ENCODE data around the gene ZBTB24.

The ZBTB24 gene

DNA sequence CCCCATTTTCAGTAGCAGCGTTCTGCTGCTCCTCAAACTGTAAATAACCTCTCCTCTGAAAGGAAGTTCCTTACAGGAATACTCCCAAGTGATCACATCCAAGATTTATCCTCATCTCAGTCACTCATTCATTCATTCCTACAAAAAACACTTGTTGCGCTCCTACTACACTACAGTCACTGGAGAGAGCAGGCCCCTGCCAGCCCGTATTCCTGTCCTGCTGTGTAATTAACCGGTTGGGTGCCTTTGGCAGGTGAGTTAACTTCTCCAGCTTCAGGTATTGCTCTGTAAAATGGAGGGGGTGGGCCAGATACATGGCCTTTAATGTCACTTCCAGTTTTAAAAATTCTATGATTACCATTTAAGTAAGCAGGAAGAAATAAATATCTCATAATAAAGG, 15.0 kb upstream of the ZBTB24 start:
- DNase-seq, result no peak

DNA sequence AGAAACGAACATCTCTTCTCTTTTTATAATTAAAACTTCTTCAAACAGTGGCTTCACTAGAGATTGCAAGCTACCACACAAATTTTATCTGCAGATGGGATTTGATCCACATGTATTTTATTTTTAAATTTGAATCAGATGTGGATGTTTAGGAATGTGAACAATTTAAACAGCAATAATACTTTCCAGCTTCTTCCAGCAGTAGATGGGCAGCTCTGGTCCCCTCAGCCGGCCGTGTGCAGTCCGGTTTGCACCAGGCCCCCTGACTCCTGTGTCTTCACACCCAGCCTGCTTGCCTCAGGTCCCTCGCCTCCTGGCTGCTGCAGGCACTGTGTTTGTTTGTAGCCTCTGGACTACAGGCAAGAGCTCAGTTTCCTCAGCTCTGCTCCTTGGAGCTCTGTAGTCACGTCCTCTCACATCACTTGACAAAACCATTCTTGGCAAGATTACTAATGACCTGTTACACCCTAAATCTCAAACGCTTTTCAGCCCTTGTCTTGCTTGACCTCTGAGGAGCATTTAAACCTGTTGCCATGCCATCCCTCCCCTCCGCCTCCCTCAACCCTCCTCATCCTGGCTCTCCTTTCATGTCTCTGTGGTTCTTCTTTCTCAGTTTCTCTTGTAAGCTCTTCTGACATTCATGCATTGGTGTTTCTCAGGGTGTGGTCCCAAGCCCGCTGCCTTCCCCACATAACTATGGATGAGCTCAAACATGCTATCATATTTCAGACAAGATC, 13.2 kb upstream of the ZBTB24 start:
- DNase-seq, result no peak

DNA sequence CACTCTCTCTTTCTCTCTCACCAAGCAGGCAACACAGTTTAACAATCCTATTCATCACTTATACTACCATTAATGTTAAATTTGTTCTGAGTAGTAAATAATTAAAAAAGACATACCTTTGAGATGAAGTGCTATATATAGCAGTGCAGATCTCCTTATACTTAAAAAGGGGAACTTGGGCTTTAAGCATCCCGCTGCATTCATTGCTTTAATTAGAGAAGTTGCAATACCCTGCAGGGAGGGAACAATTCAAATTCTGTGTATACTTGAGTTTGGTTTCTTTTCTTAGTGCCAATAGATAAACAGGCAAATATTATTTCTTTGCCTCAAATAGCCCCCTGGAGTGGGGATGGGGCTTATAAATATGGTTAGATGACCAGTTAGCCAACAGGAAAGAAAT, 10.8 kb upstream of the ZBTB24 start:
- DNase-seq, result no peak

DNA sequence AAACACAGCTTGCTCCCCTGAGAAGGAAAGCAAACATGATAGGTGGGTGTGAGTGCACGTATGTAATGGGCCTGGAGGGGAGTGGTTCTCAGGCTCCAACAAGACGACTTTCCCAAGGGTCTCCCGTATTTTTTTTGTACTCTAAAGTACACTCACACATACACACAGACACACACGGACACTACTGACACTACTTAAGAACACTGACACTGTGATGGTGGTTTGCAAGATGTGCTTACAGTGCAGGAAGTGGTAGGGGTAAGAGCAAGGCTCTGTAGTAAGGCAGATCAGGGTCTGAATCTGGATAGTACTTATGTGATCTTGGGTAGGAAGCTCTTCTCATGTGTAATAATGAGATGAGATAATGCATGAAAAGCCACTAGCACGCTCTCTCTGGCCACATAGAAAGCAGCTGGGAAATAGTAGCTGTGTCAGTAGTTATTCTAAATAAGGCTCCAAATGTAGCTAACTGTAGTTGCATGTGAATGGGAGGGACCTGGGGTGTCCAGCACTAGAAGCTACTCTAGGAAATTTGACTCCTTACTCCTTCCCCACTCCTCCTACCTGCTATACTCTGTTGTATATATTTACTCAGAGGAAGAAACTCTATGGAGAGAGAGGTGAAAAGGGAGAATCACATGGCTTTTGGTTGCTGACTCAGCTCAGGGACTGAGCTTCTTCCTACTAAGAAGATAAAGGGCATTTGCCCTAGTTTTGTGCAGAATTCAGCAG, 8.4 kb upstream of the ZBTB24 start:
- DNase-seq, result no peak

DNA sequence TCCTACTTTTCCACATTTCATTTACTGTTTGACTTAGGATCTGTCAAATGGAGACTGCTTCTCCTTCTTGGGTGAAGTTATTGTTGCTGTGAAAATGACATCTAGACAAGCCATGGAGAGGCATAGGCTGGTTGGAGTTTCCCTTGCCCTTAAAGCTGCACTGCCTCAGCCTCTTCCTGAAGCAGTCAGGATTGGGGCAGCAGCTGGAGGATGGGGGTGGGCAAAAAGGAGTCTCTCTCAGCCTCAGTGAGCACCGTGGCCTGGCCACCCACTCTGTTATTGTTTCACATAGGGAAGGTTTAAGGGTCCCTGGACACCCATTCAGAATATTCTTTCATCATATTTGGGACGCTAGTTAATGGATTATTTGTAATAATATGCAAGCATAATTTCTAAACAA, 7.7 kb upstream of the ZBTB24 start:
- DNase-seq, result no peak

DNA sequence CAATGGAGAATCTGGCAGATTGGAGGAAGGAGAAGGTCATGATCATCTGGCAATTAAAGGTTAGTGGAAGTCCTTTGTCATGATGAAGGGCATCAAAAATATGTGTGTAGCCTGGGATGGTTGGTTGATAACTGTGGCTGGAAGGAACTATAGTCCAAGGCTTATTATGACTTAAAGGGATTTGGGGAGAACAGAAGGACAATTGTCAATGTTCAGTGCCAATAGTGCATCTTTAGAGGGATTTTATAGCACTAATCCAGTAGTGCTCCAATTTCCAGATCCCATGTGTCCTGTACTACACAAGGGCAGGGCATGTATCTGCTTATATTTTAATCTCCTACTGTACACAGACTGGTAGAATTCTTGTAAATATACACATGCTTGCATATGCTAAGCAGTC, 5.0 kb upstream of the ZBTB24 start:
- no peak for DNase-seq

DNA sequence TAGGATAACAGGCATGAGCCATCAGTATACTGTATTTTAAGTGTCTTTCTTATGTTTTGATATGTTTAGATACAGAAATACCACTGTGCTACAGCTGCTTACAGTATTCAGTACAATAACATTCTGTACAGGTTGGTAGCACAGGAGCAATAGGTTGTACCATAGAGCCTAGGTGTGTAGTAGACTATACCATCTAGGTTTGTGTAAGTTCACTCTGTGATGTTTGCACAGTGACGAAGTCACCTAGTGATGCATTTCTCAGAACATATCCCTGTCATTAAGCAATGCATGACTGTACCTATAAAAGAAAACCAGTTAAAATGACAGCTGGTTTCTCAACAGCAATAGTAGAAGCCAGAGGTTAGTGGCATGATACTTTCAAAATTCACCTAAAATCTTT, 3.0 kb upstream of the ZBTB24 start:
- DNase-seq, result no peak

DNA sequence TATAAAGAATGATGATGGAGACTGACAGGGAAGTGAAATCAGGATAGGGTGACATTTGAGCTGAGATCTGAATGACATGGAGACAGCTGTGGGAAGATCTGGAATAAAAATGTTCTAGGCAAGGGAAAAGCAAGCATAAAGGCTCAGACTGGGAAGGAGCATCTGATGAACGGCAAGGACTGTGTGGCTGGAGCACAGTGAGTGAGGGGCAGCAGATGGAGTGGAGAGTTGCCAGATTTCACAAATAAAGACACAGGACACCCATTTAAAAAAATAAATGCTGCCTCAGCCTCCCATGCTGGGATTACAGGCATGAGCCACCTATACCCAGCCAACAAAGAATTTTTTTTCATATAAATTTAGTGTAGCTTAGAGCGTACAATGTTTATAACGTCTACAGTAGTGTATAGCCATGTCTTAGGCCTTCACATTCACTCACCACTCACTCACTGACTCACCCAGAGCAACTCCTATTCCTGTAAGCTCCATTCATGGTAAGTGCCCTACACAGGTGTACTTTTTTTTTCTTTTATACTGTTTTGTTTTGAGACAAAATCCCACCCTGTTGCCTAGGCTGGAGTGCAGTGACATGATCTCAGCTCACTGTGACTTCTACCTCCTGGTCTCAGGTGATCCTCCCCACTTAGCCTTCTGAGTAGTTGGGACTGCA, 2.4 kb upstream of the ZBTB24 start:
- no peak for DNase-seq

DNA sequence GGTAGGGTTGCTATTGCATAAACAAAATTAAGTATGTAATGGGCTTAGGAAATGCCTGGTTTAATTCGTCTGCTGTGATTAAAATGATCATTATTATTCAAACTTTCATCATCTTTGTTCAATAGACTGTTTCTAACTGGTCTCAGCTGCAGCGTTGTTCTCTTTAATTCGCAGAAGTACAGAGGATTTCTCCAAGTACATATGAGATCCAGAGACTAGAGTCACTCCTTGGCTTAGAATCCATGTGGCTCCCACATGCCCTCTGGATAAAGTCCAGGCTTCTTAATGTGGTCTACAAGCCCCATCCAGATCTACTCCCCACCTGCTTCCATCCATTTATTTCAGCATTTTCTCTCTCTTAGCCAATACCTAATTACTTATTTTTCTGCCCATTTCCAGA, 1.1 kb upstream of the ZBTB24 start:
- DNase-seq, result no peak

DNA sequence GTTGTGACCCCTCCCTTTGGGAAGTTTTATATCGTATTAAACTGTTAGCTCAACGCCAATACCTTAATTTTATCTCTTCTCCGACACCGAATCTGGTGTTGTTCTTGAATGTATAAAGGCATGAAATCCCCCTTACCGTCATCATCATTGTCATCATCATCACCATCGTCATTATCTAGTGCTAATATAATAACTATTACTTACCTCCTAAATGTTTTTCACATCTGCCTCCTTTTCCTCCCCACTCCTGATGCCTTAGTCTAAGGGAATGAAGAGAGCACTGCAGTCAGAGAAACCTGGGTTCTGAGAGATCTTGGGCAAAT, 677 bp upstream of the ZBTB24 start:
- no peak for DNase-seq

DNA sequence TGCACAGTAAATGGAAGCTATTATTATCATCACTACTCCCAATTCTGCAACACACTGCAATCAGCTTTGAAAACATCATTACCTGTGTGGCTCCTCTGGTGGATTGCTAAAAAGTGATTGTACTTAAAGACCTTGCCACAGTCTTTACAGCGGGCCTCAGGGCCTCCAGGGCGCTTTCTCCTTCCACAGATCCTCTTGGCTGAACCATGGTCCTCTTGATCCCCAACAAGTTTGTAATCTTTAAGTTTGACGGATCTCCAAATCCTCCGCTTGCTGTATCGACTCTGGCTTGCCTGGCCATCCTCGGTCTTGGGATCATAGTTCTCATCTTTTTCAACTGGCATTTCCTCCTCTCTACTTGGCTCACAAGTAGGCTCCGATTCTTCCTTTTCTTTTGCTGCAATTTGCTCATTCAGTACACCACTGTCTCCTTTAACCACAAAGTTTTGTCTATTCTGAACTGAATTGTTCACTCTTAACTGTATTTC, 2.0 kb downstream of the ZBTB24 start:
- no peak for DNase-seq

DNA sequence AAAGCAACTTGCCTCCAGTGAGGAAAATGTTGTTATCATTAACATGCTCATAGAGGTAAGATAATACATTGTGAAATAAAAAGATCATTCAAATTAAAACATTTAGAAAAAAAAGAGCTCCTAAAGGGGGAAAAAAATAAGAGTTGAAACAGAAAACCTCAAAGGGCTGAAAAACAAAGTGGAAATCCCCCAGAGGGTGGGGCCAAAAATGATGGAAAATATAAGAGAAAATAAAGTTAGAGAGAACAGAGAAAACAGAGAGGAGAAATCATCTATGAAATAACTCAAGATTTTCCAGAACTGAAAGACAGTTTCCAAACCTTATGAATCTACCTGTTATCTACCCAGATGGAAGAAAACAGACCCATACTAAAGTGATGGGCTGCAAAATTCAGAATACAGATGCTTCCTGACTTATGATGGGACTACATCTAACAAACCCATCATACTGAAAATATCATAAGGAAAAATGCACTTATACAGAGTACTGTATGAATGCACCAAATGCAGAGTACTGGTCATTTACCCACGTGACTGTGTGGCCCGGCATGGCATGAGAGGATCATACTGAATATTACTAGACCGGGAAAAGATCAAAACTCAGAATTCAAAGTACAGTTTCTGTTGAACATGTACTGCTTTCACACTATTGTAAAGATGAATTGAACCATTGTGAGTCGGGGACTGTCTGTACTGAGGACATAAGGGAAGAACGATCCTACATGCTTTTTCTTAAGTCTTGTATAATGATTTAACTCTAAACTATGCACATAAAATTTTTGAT, 4.0 kb downstream of the ZBTB24 start:
- no peak for DNase-seq

DNA sequence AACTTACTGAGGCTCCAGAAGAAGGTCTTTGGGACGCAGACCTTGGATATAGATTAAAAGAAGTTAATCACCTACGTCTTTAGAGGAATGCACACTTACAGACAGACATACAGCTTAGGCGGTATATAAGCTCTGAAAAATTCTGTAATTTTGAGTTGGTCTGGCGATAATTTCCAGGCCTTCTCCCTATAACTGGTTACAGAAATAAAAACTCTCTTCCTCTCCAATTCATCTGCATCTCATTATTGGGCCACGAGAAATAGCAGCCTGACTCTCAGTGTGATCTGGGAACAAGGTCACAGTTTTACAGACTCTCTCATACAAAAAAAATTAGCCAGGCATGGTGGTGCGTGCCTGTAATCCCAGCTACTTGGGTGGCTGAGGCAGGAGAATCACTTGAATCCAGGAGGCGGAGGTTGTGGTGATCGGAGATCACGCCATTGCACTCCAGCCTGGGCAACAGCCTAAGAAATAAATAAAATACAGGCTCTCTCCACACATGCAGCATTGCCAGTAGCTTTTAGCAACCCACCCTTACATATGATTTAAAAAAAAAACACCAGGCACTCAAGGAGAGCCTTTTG, 4.7 kb downstream of the ZBTB24 start:
- DNase-seq, result no peak

DNA sequence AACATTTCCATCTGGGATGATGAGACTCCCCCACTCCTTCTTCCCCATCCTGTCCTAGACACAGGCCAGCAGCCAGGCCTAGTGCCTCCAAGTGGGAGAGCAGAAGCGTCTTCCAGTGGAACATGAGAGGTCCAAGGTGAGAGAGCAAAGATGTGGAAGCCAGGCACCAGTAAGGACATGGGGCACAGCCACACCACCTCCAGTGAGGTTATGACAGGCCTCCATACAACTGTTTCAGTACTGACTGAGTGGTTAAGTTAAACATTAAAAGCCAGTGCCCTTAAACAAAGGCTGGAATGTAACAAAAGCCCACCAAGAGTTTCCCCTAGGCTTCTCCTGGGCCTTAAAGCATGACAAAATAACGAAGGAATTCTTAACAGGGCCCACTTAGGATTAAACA, 5.3 kb downstream of the ZBTB24 start:
- no peak for DNase-seq

DNA sequence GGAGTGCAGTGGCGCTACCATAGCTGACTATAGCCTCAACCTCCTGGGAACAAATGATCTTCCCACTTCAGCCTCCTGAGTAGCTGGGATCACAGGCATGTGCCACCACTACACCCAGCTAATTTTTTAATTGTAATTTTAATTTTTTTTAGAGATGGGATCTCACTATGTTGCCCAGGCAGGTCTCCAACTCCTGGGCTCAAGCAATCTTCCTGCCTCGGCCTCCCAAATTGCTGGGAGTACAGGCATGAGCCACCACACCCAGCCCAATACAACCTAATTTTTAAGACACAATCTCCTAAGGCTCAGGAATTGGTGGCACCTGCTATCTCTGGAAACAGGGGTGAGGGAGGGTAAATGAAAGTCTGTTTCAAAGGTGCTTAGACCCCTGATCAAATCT, 5.8 kb downstream of the ZBTB24 start:
- DNase-seq, result no peak

DNA sequence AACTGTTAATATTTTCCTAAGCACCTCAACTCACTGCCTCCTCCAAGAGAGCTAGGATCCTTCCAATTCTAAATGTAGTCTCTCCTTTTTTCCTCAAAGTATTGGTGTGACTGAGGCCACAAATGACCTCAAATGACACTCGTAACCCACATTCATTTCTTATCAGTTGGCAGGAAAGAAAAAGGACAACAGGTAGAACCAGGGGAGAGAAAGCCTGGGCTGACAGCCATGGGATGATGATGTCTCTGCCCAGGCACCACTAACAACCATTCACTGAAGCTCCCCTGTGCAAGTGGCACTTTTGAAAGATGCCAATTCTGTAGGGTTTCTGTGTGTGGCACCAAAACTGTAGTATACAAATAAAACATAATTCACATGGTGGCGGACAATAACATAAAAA, 7.4 kb downstream of the ZBTB24 start:
- DNase-seq, result no peak

DNA sequence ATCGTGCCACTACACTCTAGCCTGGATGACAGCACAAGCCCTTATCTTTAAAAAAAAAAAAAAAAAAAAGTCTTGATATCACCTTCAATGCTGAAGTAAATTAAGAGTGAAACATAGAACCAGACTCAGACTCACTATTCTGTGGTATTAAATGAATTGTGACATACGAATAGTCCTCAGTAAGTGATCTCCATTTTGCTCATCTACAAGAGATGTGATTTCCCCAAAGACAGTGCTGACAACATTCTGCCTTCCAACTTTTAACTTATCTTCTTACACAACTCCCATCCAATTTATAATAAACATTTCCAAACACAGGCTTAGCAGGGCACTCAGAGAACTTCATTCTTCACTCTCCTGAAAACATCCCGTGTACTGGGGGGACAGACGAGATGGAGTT, 8.0 kb downstream of the ZBTB24 start:
- DNase-seq, result no peak

DNA sequence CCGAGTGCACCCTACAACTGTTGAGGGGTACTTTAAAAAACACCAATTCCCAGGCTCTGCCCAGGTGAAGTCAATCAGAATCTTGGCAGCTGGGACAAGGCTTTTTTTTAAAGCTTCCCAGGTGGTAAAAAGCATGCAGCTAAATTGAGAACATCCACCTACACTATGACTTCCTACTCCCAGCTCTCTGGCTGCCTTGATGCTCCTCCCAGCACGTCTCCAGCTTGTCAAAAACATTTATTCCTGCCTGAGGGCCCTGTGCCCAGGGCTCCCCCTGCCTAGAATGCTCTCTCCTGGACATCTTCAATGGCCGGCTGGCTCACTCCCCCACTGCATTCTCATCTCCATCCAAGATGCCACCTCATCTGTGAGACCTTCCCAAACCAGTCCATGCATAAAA, 9.9 kb downstream of the ZBTB24 start:
- no peak for DNase-seq

DNA sequence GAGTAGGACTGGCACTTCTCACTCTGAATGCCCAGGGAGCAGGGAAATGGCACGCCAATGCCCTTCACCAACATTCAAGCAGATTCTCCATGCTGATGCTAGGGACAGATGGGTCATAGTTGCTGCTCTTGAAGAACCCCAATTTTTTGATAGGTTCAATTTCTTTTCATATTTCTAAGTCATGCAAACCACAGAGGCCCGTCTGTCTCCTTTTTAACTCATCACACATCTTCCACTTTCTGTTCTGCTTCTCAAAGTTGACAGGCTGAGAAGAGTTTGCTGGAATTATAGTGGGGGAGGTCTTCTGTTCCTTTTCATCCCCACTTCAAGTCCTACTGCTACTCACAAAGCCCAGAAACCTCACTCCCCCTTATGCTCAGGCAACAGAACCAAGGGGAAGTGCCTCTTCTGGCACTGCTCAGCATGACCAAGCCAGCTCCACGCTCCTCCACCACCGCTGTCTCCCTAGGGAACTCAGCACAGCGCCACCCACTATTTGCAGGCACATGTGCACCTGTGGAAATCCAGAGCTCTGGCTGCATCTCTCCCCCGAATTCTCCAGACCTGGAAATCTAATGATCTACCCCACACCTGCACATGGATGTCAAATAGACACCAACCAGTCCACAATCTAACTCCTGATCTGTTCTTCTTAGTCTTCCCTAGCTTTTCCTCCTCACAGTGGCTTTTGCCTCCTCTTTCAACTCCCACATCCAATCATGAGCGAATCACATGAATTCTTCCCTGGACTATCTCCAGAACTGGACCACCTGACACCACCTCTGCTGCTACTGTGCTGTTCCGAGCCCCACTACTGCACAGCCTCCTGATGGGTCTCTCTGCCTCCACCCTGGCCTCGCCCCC, 10.7 kb downstream of the ZBTB24 start:
- no peak for DNase-seq

DNA sequence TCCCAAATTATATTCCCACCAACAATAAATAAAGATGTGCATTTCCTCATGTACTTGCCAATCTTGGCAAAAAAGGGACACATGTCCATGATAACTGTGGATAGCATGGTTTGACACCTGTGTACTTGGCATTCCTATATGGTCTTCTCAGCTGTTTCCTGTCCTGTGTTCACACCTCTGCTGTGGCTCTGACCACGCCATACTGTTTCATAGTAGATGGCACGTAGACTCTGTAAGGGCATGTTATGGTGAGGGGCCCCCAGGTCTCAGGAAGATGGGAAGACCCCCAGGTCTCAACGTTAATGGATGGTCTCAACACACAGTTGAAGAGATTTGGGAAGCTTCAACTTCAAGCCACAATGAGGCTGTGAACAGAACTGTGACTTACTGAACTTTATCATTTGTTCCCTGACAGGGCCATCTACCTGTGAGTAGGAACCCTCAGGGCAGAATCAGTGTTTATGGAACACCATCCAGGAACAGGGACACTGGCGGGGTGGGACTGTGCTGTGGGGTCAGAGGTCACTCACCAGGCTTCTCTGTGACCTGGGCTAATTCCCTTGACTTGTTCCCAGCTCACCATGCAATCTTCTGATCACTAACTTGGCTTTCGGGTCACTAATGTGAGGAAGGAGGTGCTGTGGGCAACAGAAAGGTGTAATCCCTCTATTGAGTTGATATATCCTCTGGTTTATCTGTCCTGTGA, 11.8 kb downstream of the ZBTB24 start:
- no peak for DNase-seq

DNA sequence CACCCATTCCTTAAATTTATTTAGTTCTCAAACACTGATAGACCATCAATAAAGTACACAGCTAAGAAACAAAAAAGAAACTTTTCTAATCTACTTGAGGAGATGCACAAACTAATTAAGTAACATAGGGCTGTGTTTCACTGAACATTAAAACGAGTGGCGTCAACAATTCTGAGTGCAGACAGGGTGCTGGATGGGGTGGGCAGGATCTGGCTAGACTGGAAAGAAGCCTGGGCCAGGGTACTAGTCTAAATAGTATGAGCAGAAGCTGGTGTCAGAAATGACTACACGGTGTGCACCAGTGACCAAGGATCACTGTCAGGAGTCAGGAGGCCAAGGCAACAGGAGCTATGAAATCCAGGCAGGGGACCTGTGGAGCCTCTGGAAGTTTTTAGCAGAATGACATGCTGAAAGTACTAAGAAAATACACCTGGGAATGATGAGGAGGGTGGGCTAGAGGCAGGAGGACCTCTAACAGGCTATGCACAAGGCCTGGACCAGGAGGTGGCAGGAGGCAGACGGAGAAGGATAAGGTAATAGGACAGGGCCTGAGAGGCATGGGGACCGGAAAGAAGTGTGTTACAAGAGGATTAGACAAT, 13.3 kb downstream of the ZBTB24 start:
- DNase-seq, result no peak
